HG02852 (cell line): ENCODE measurements around the gene HSDL1.

Experiments
- ATAC-seq: cut with Tn5 transposase; IDR thresholded peaks from one replicate; pipeline ENCODE4 v1.9.1; 2021; ENCODE audit warnings: mild to moderate bottlenecking, moderate library complexity; ENCODE audit not compliant: unreplicated experiment

Gene HSDL1

DNA sequence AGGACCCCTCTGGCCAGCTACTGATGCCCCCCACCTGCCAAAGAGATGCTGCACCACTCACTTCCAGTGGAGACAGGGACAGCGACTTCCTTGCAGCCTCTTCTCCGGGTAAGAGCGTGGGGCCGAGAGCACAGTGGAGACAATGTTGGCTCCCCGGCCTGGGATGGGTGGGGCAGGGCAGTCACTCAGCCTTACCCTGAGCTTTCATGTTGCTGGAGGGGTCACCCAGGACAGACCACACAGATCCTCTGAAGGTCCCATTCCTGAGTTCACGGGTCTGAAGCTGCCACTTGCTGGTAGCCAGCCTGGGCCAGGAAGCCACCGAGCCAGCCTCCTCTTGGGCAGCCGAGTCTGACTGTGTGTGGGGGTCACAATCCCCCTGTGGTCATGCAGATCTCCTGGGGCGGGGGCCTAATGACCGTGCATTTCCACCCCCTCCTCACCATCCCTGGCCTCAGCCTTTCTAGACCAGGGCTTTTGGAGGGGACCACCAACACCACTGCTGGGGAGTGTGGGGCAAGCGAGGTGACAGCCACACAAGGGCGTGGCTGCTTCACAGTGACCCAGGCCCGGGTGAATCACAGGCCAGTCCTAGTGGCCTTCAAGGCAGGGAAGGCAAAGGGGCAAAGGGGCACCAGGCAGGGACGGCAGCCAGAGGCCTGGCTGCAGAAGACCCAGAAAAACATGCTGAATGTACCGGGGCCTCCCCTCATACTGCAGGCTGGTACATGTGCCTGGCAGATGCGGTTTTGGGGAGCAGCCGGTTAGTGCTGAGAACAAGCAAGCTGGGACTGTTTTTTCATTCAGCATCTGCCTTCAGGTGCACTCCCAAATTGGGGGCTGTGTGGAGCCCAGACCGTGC is 31.4 kb upstream of the HSDL1 start:
- no peak for ATAC-seq

- peak; percentile 68 for ATAC-seq
These were observed 30.5 kb upstream of the HSDL1 start for GRCh38 chr16:84175350-84176081.

GRCh38 chr16:84174396-84174795 is 29.4 kb upstream of the HSDL1 start:
- no peak for ATAC-seq

DNA sequence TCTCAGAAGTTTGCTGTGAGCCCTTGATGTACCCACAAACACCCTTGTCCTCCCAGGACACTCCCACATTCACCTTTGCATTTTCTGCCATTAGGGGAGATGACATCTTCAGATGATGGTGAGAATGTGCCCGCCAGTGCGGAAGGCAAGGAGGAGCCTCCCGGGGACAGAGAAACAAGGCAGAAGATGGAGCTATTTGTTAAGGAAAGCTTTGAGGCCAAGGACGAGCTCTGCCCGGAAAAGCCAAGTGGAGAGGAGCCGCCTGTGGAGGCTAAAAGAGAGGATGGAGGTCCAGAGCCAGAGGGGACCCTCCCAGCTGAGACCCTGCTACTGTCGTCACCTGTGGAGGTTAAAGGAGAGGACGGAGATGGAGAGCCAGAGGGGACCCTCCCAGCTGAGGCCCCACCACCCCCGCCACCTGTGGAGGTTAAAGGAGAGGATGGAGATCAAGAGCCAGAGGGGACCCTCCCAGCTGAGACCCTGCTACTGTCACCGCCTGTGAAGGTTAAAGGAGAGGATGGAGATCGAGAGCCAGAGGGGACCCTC is 24.9 kb upstream of the HSDL1 start:
- no peak for ATAC-seq

- ATAC-seq = no peak
These were observed 22.1 kb upstream of the HSDL1 start for GRCh38 chr16:84166796-84167695.

DNA sequence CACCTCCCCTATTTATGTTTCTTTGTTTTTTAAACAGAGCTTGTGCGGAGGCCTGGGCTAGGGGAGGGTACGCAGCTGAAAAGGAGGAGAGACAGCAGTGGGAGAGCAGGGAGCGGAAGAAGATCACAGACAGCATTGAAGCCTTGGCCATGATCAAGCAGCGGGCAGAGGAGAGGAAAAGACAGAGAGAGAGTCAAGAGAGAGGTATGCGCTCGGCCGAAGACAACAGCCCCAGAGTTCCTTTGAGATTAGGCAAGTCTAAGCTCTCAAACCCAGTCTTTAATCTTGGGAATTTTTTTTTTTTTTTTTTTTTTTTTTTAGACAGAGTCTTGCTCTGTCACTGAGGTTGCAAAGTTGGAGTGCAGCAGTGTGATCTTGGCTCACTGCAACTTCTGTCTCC is 20.8 kb upstream of the HSDL1 start:
- ATAC-seq = no peak

GRCh38 chr16:84161801-84162200 is 16.8 kb upstream of the HSDL1 start:
- ATAC-seq = no peak

- no peak for ATAC-seq
These were observed 16.1 kb upstream of the HSDL1 start for GRCh38 chr16:84161037-84161436.

GRCh38 chr16:84159800-84160199 is 14.8 kb upstream of the HSDL1 start:
- no peak for ATAC-seq

- no peak for ATAC-seq
These were observed 14.0 kb upstream of the HSDL1 start for GRCh38 chr16:84159007-84159406.

- no peak for ATAC-seq
These were observed 11.4 kb upstream of the HSDL1 start for GRCh38 chr16:84156342-84156784.

DNA sequence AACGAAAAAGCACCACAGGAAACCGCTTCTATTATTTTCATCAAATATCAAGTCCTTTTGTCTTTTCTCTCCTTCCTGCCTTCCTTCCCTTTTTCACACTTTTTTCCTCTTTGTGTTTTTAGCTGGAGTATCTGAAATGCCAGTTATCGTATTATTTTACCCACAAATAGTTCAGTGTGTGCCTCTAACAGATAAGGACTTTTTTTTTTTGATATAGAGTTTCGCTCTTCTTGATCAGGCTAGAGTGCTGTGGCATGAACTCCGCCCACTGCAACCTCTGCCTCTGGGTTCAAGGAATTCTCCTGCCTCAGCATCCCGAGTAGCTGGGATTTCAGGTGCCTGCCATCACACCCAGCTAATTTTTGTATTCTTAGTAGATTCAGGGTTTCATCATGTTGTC is 10.8 kb upstream of the HSDL1 start:
- ATAC-seq = no peak

GRCh38 chr16:84155226-84155625 is 10.2 kb upstream of the HSDL1 start:
- no peak for ATAC-seq

- no peak for ATAC-seq
These were observed 8.8 kb upstream of the HSDL1 start for GRCh38 chr16:84153660-84154214.

- ATAC-seq = no peak
These were observed 5.9 kb upstream of the HSDL1 start for GRCh38 chr16:84150926-84151325.

DNA sequence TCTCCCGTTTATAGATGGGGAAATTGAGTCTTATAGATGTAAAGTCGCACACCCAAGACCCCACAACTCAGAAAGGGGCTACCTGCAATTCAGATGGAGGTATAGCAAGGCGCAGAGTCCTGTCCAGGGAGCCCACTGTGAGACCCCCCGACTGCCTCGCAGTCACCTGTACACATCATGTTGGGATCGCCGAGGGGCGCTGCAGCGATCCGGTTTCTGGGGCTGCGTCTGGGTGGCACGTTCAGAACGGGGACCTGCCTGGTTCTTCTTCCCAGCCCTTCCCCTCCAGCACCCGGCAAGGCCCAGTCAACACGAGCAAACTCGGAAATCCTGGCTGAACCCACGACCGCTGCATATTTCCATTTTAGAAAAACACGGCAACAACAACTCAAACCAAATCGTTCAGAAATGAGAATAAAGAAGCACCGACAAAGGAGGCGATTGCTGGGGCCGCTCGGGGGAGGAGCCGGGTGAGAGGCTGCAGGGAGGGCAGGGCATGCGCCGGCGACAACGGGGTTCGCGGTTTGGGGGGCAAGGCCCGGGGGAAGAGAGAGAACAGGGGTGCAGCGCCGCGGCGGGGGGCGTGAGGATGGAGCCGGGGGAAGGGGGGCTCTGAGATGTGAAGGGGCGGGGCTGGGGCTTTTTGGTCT is 643 bp downstream of the HSDL1 start:
- ATAC-seq = no peak

DNA sequence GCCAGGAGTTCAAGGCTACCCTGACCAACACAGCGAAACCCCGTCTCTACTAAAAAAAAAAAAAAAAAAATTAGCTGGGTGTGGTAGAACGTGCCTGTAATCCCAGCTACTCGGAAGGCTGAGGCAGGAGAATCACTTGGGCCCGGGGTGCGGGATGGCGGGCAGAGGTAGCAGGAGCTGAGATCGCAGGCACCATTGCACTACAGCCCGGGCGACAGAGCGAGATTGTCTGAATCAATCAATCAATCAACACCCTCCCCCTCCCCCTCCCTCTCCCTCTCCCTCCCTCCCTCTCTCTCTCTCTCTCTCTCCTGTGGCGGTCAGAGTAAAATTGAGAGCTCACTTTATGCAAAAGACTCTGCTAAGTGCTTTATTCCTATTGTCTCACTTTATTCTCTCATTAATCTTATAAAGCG is 1.2 kb downstream of the HSDL1 start:
- ATAC-seq = no peak

- ATAC-seq = no peak
These were observed 1.9 kb downstream of the HSDL1 start for GRCh38 chr16:84143081-84143480.

DNA sequence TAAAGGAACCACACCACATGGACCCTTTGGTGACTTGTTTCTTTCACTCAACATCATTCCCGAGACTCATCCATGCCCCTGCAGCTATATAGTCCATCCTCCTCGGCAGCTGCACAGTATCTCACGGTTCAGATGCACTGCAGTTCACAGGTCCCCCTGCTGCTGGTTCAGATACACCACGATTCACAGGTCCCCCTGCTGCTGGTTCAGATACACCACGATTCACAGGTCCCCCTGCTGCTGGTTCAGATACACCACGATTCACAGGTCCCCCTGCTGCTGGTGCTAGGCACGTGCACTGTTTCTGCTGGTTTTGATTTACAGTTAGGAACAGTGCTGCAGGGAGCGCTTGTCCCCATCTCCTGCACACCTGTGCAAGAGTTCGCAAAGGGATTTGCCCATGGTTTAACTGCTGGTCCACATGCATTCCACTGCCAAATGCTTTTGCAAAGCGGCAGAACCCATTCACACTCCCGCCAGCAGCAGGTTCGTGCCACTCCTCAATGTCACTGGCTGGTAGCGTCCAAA is 3.8 kb downstream of the HSDL1 start:
- no peak for ATAC-seq
